Mesodermal cell (in vitro differentiated cells): ENCODE measurements around the gene ZFHX3.

Source experiments
- H3K27ac ChIP-seq: 2 replicates; pipeline ENCODE4 v1.7.0; 2013; ENCODE audit warnings: mild to moderate bottlenecking, low read depth, low read length, moderate library complexity; ENCODE audit not compliant: severe bottlenecking
- H3K36me3 ChIP-seq: 2 replicates; pipeline ENCODE4 v1.7.1; 2013; ENCODE audit warnings: mild to moderate bottlenecking, low read length, moderate library complexity; ENCODE audit not compliant: control insufficient read depth, insufficient read depth
- H3K4me1 ChIP-seq: one replicate; pipeline ENCODE4 v1.7.1; 2013; ENCODE audit warnings: mild to moderate bottlenecking, low read length; ENCODE audit not compliant: insufficient read depth, control insufficient read depth, poor library complexity, severe bottlenecking
- H3K4me3 ChIP-seq: 2 replicates; pipeline ENCODE4 v1.7.0; 2013; ENCODE audit warnings: low read length, control low read depth, mild to moderate bottlenecking; ENCODE audit not compliant: insufficient read depth, poor library complexity, severe bottlenecking; ENCODE audit errors: extremely low read depth
- H3K9me3 ChIP-seq: 2 replicates; pipeline ENCODE4 v1.7.1; 2013; ENCODE audit warnings: mild to moderate bottlenecking, low read length, moderate library complexity; ENCODE audit not compliant: control insufficient read depth
- WGBS, 2 experiments: methylation state at CpG; one replicate each; pipeline ENCODE4 v1.1.5; 2013; ENCODE audit warnings: missing lambda C conversion rate in 2 of 2; ENCODE audit not compliant: insufficient coverage in 2 of 2; 5-methylcytosine and 5-hydroxymethylcytosine counted together

The ZFHX3 gene

GRCh38 chr16:72932677-72933335, 115.1 kb downstream of the ZFHX3 start:
- WGBS, 2 experiments = 93 to 95% methylated on average over 9 of the region's 11 CpGs
- Histone ChIP-seq H3K9me3 (no peaks in the 10 kb centered on the region), H3K4me1 (peaks cover 13% of the 10 kb centered on the region), H3K36me3 (peaks cover 4% of the 10 kb centered on the region), H3K4me3 (no peak overlapping the region), H3K27ac (no peak overlapping the region)

GRCh38 chr16:72932050-72932449, 115.9 kb downstream of the ZFHX3 start:
- Histone ChIP-seq H3K4me3 (no peak overlapping the region), H3K9me3 (no peaks in the 10 kb centered on the region), H3K4me1 (peaks cover 10% of the 10 kb centered on the region), H3K36me3 (peaks cover 4% of the 10 kb centered on the region), H3K27ac (peak overlapping the region; percentile 78)
- WGBS, 2 experiments = 90 to 94% methylated on average over 2 of the region's 2 CpGs

DNA sequence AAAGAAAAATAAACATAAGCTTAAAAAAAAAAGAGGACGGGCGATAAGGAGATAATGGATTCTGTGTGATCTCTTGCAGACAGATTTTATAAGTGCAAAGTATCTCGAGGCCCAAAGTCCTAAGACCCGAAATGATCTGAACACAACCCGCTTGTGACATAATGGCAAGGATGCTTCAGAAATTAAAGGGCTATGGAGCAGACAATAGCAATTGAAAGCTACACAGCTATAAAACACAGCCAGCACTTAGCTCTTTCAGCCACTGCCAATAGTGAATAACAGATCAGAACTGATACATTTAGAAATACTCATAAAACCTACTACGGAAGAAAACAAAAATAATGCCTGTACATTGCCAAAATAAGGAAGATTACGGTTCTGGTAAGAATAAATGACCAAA, 117.5 kb downstream of the ZFHX3 start:
- Histone ChIP-seq H3K36me3 (peaks cover 4% of the 10 kb centered on the region), H3K9me3 (no peaks in the 10 kb centered on the region), H3K4me1 (peaks cover 10% of the 10 kb centered on the region), H3K27ac (no peak overlapping the region), H3K4me3 (no peak overlapping the region)
- WGBS, 2 experiments = 96 to 99% methylated on average over 6 of the region's 7 CpGs

DNA sequence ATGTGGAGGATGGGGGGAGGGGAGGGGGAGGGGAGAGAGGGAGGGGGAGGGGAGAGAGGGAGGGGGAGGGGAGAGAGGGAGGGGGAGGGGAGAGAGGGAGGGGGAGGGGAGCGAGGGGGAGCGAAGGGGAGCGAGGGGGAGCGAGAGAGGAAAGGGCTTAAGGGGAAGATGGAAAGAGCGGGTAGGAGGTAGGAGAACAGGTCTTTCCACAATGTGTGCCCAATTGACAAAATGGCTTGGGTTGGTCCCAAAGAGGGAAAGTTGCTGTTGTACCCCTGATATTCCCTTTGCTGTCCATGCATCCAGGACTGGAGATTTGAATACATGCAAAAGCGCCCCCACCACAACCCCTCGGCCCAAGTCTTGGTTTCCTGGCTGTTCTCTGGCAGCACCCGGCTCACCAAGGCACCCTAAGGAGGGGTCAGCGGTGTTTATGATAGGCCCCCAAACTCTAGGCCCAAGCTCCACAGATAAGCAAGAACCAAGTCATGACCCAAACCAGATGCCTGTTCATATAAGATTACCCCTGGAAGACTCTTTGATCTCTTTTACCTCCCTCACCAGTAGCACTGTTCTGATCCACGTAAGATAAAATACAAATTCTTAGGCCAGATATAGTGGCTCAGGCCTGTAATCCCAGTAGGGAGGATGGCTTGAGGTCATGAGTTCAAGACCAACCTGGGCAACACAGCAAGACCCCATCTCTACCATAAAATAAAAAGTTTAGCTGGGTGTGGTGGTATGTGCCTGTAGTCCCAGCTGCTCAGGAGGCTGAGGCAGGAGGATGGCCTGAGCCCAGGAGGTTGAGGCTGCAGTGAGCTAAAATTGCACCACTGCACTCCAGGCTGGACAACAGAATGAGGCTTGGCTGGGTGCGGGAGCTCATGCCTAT, 119.6 kb downstream of the ZFHX3 start:
- peaks cover 10% of the 10 kb centered on the region for H3K4me1 ChIP-seq
- H3K36me3 ChIP-seq = peaks cover 4% of the 10 kb centered on the region
- no peaks in the 10 kb centered on the region for H3K9me3 ChIP-seq
- no peak overlapping the region for H3K4me3 ChIP-seq
- no peak overlapping the region for H3K27ac ChIP-seq
- 91 to 98% methylated on average over 7 of the region's 11 CpGs for WGBS, 2 experiments

GRCh38 chr16:72927199-72928089, 120.5 kb downstream of the ZFHX3 start:
- Histone ChIP-seq H3K9me3 (no peaks in the 10 kb centered on the region), H3K27ac (no peak overlapping the region), H3K4me3 (no peak overlapping the region), H3K4me1 (peaks cover 11% of the 10 kb centered on the region), H3K36me3 (peaks cover 4% of the 10 kb centered on the region)
- WGBS, 2 experiments = 93 to 94% methylated on average over 13 to 23 of the region's 26 CpGs

GRCh38 chr16:72926177-72927070, 121.5 kb downstream of the ZFHX3 start:
- peaks cover 4% of the 10 kb centered on the region for H3K36me3 ChIP-seq
- WGBS, 2 experiments = 87 to 95% methylated on average over 6 to 9 of the region's 12 CpGs
- H3K4me3 ChIP-seq = no peak overlapping the region
- H3K4me1 ChIP-seq = peaks cover 10% of the 10 kb centered on the region
- H3K9me3 ChIP-seq = no peaks in the 10 kb centered on the region
- no peak overlapping the region for H3K27ac ChIP-seq

- WGBS, 2 experiments = 94% methylated on average over 3 of the region's 5 CpGs; no CpG with 5 or more reads in 1 of the 2 experiments
- Histone ChIP-seq H3K4me1 (peaks cover 10% of the 10 kb centered on the region), H3K36me3 (peaks cover 4% of the 10 kb centered on the region), H3K27ac (no peak overlapping the region), H3K4me3 (no peak overlapping the region), H3K9me3 (no peaks in the 10 kb centered on the region)
Observed at GRCh38 chr16:72925631-72925979, 122.3 kb downstream of the ZFHX3 start.

- 96% methylated on average over 14 to 15 of the region's 17 CpGs for WGBS, 2 experiments
- H3K4me3 ChIP-seq = no peak overlapping the region
- no peak overlapping the region for H3K27ac ChIP-seq
Observed at GRCh38 chr16:72924927-72925630, 122.8 kb downstream of the ZFHX3 start.

DNA sequence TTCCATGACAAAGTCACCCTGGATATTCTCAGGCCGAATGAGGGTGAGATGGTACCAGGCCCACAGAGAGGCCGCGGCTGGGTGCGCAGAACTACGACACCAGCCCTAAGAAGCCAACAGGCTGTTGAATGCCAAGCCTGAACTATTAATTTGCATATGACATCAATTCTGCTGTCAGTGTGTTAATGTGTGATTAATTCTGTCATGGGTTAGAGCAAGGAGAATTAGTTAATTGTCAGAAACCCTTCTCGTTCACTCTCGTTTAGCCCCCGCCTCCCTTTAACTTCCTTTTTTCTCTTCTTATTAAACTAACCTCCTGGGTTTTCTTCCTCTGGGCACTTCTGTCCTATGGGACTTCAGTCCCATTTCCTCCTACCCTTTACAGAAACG, 123.4 kb downstream of the ZFHX3 start:
- Histone ChIP-seq H3K9me3 (no peaks in the 10 kb centered on the region), H3K36me3 (peaks cover 4% of the 10 kb centered on the region), H3K27ac (no peak overlapping the region), H3K4me3 (no peak overlapping the region), H3K4me1 (peaks cover 10% of the 10 kb centered on the region)
- WGBS, 2 experiments = 98% methylated on average over 6 to 9 of the region's 9 CpGs

More at GRCh38 chr16:72924927-72925630, 122.8 kb downstream of the ZFHX3 start:
- peaks cover 10% of the 10 kb centered on the region for H3K4me1 ChIP-seq
- no peaks in the 10 kb centered on the region for H3K9me3 ChIP-seq
- peaks cover 4% of the 10 kb centered on the region for H3K36me3 ChIP-seq
